GM12878 (cell line): ENCODE data around the gene GSTA3. TPM values are rescaled to one million over a fixed set of nuclear protein-coding genes. Genes with fewer than 3 reads are reported as not detected.

ENCODE experiments used
- ATAC-seq: fragments of 200-7000 bp; cut with Tn5 transposase; 3 replicates; pipeline ENCODE4 v1.9.1; 2020; ENCODE audit warnings: mild to moderate bottlenecking, moderate library complexity
- BruUV-seq: library from RNA; stranded (reverse); fragments of 400-500 nt; replicated peaks from 2 replicates; lab custom pipeline; 2021; lab: Mats Ljungman, UMichigan
- CTCF ChIA-PET: fragments of 300-600 bp; sonication (Branson Sonifier 250); formaldehyde crosslinking; extraction: SDS; loops from one replicate; lab custom pipeline; 2021; ENCODE audit warnings: inconsistent platforms; lab: Yijun Ruan, JAX
- POLR2A ChIA-PET: fragments of 350-600 bp; formaldehyde crosslinking; extraction: SDS; loops from one replicate; lab custom pipeline; 2021; ENCODE audit warnings: inconsistent platforms; lab: Charles Lee
- RAD21 ChIA-PET: fragments of 300-600 bp; sonication (Branson Sonifier 250); formaldehyde crosslinking; loops from one replicate; lab custom pipeline; 2023; ENCODE audit warnings: antibody characterized with exemption; ENCODE audit not compliant: unreplicated experiment; lab: Charles Lee
- SMC1A ChIA-PET: fragments of 300-600 bp; sonication (Branson Sonifier 250); formaldehyde crosslinking; loops from one replicate; lab custom pipeline; 2023; ENCODE audit not compliant: unreplicated experiment, uncharacterized antibody; lab: Charles Lee
- DNase-seq: peaks from one replicate; pipeline ENCODE4 v3.0.0-alpha.2; 2011; ENCODE audit warnings: low read depth, low spot score
- FAIRE-seq: peaks from 3 replicates; lab custom pipeline; 2011; peaks lifted over from hg19 to GRCh38; lab: Jason Lieb, UNC
- H2AFZ ChIP-seq: 2 replicates; pipeline ENCODE4 v1.6.0; 2011; ENCODE audit warnings: low read depth, low read length, control low read depth; ENCODE audit not compliant: control insufficient read depth
- H3K27ac ChIP-seq: 2 replicates; pipeline ENCODE4 v1.5.1; 2011; ENCODE audit warnings: control low read depth; ENCODE audit not compliant: control insufficient read depth, insufficient read depth
- H3K27me3 ChIP-seq, 2 experiments: replicated peaks in 1 of 2; 2 replicates each; pipeline versions ENCODE4 v1.6.0 to v1.6.1; 2011; ENCODE audit warnings: low read length in 1 of 2; ENCODE audit not compliant: control insufficient read depth in 2 of 2, insufficient read depth in 2 of 2
- H3K36me3 ChIP-seq, 2 experiments: 2 replicates each; pipeline ENCODE4 v1.5.1; 2011; ENCODE audit warnings: low read length in 1 of 2; ENCODE audit not compliant: control insufficient read depth in 2 of 2, insufficient read depth in 2 of 2
- H3K4me1 ChIP-seq: 2 replicates; pipeline ENCODE4 v1.6.1; 2011; ENCODE audit warnings: mild to moderate bottlenecking, low read length, moderate library complexity, mixed read lengths; ENCODE audit not compliant: control insufficient read depth, insufficient read depth
- H3K4me2 ChIP-seq: 2 replicates; pipeline ENCODE4 v1.6.0; 2011; ENCODE audit warnings: control low read depth; ENCODE audit not compliant: control insufficient read depth, insufficient read depth
- H3K4me3 ChIP-seq: fragments of 200-600 bp; sonication (generic); 2 replicates; pipeline ENCODE4 v1.5.1; 2016
- H3K79me2 ChIP-seq: 2 replicates; pipeline ENCODE4 v1.6.0; 2011; ENCODE audit warnings: low read length; ENCODE audit not compliant: control insufficient read depth, insufficient read depth
- H3K9ac ChIP-seq: 2 replicates; pipeline ENCODE4 v1.8.0; 2011; ENCODE audit warnings: low read length, control low read depth, mixed read lengths; ENCODE audit not compliant: control insufficient read depth, insufficient read depth
- H3K9me3 ChIP-seq: replicated peaks from 3 replicates; pipeline ENCODE4 v1.5.1; 2011; ENCODE audit warnings: mild to moderate bottlenecking, low read length; ENCODE audit not compliant: control insufficient read depth, insufficient read depth
- H4K20me1 ChIP-seq: 2 replicates; pipeline ENCODE4 v1.6.0; 2011; ENCODE audit not compliant: control insufficient read depth, insufficient read depth
- CEBPB ChIP-seq, 2 experiments: fragments of 150-350 bp in 1 of 2; IDR thresholded peaks; 2 replicates each; pipeline ENCODE4 v1.6.1; 2012 to 2014; ENCODE audit warnings: low read depth in 2 of 2, low read length in 2 of 2, borderline replicate concordance in 1 of 2, inconsistent platforms in 1 of 2
- CHD2 ChIP-seq: IDR thresholded peaks from 2 replicates; pipeline ENCODE4 v1.6.1; 2011; ENCODE audit warnings: low read depth, low read length, improper control_type of control experiment, borderline replicate concordance
- GATAD2B ChIP-seq: fragments of 450-650 bp; conservative IDR thresholded peaks from 2 replicates; pipeline ENCODE4 v1.6.1; 2017; ENCODE audit warnings: low read depth, mild to moderate bottlenecking, moderate library complexity
- JUNB ChIP-seq: IDR thresholded peaks from 2 replicates; pipeline ENCODE4 v1.6.1; 2016; ENCODE audit warnings: antibody characterized with exemption, mild to moderate bottlenecking
- JUND ChIP-seq: IDR thresholded peaks from 2 replicates; pipeline ENCODE4 v1.6.1; 2012; ENCODE audit warnings: low read depth, mild to moderate bottlenecking, low read length, improper control_type of control experiment, moderate library complexity
- LARP7 ChIP-seq: fragments of 450-650 bp; IDR thresholded peaks from 2 replicates; pipeline ENCODE4 v1.6.1; 2017; ENCODE audit warnings: mild to moderate bottlenecking
- MYC ChIP-seq: IDR thresholded peaks from 2 replicates; pipeline ENCODE4 v1.6.1; 2011; ENCODE audit warnings: mild to moderate bottlenecking, low read length, moderate library complexity, inconsistent platforms; ENCODE audit not compliant: insufficient read depth, insufficient replicate concordance, insufficient read length, severe bottlenecking
- POLR2A ChIP-seq: IDR thresholded peaks from 2 replicates; pipeline ENCODE4 v1.6.1; 2011; ENCODE audit warnings: low read depth, mild to moderate bottlenecking, low read length
- RAD51 ChIP-seq: fragments of 450-650 bp; IDR thresholded peaks from 2 replicates; pipeline ENCODE4 v1.6.1; 2016; ENCODE audit warnings: moderate library complexity, mild to moderate bottlenecking, inconsistent platforms
- RBBP5 ChIP-seq: fragments of 200-600 bp; sonication (generic); conservative IDR thresholded peaks from 2 replicates; pipeline ENCODE4 v1.6.1; 2016
- STAT1 ChIP-seq: fragments of 450-650 bp; conservative IDR thresholded peaks from 2 replicates; pipeline ENCODE4 v1.6.1; 2014; ENCODE audit warnings: antibody characterized with exemption, mild to moderate bottlenecking
- STAT3 ChIP-seq: IDR thresholded peaks from 2 replicates; pipeline ENCODE4 v1.6.1; 2011; ENCODE audit warnings: low read depth, low read length, improper control_type of control experiment
- TBL1XR1 ChIP-seq: IDR thresholded peaks from 2 replicates; pipeline ENCODE4 v1.6.1; 2012; ENCODE audit warnings: low read depth, low read length, improper control_type of control experiment
- YBX1 ChIP-seq: fragments of 450-650 bp; IDR thresholded peaks from 2 replicates; pipeline ENCODE4 v1.6.1; 2016; ENCODE audit warnings: antibody characterized with exemption
- YY1 ChIP-seq: IDR thresholded peaks from 2 replicates; pipeline ENCODE4 v1.6.1; 2011; ENCODE audit warnings: low read depth, mild to moderate bottlenecking, low read length
- ZNF207 ChIP-seq: fragments of 450-650 bp; IDR thresholded peaks from 2 replicates; pipeline ENCODE4 v1.6.1; 2014; ENCODE audit warnings: antibody characterized with exemption, mild to moderate bottlenecking, borderline replicate concordance
- ZNF217 ChIP-seq: fragments of 450-650 bp; IDR thresholded peaks from 2 replicates; pipeline ENCODE4 v1.6.1; 2017; ENCODE audit warnings: antibody characterized with exemption, mild to moderate bottlenecking
- ZZZ3 ChIP-seq: IDR thresholded peaks from 2 replicates; pipeline ENCODE4 v1.6.1; 2011; ENCODE audit warnings: low read depth; ENCODE audit not compliant: control insufficient read depth, insufficient read length
- WGBS: methylation state at CpG from one replicate; pipeline ENCODE4 v1.1.6; 2016; ENCODE audit warnings: low lambda C conversion rate; ENCODE audit not compliant: insufficient replicate concordance, insufficient coverage; ENCODE audit errors: missing lambda C conversion rate; 5-methylcytosine and 5-hydroxymethylcytosine counted together
- in situ Hi-C: fragments of 300-500 bp; cut with MboI; formaldehyde crosslinking; loops from 9 replicates; pipeline ENCODE4 v1.14.3; 2018; ENCODE audit warnings: mixed read lengths
- intact Hi-C: fragments of 100-400 bp; cut with micrococcal nuclease; formaldehyde crosslinking; loops from one replicate; pipeline ENCODE4 v1.14.2; 2022; ENCODE audit not compliant: unreplicated experiment
- polyA plus RNA-seq, 11 experiments: library from polyadenylated mRNA; depleted of rRNA in 4 of 11; unstranded in 6 of 11; stranded (reverse) in 5 of 11; fragments of >200 nt; fragmentation: Nextera tagmentation in 4 of 11; fragmentation: Illumina TruSeq in 1 of 11; extraction: Ambion mirVana in 4 of 11; extraction: Trizol in 1 of 11; gene quantifications; 1 replicate in 1 of 11; 2 replicates in 10 of 11; pipeline versions ENCODE4 v1.2.1 to v1.2.3, GENCODE V29; 2011 to 2016; ENCODE audit warnings: inconsistent platforms in 2 of 11, missing spikeins in 2 of 11, low read depth in 1 of 11
- total RNA-seq, 4 experiments: library from RNA; depleted of rRNA in 3 of 4; stranded (reverse); fragments of >200 nt in 3 of 4; fragmentation: Illumina TruSeq in 1 of 4; extraction: Trizol in 1 of 4; gene quantifications; 2 replicates each; pipeline versions ENCODE4 v1.2.1 to v1.2.3, GENCODE V29; 2013 to 2021
- TF ChIP-seq, protein P1 (sequence below): fragments of 450-650 bp; IDR thresholded peaks from 2 replicates; pipeline ENCODE4 v1.6.1; 2016; ENCODE audit warnings: mild to moderate bottlenecking
- TF ChIP-seq, protein P2 (sequence below): fragments of 450-650 bp; IDR thresholded peaks from 2 replicates; pipeline ENCODE4 v1.6.1; 2017; ENCODE audit warnings: low read depth, mild to moderate bottlenecking, moderate library complexity

GSTA3 gene
- total and polyA plus RNA-seq, 10 of the 15 experiments (the other 5 are each of a cell fraction or from before 2014, with no cell fraction given): not detected

DNA sequence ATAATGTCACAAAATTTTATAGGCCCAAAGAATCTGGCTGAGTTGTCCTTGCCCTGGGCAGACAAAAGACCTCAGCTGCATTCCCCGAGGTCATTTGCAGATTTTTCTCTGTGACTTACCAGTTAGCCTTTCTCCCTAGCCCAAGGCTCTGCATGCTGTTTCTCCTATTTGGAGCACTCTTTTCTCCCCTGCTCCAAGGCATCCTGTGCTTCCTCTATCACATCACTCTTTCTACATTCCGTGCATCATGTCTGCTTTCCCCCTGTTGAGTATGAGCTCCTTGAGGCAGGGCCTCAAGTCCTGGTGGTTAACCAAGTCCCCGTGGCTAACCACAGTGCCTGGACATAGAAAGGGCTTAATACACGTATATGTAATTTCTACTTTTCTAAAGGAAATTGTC lies 593 bp upstream of the GSTA3 start:
- no peak for FAIRE-seq

More for the DNA sequence above, 593 bp upstream of the GSTA3 start:
- H3K4me1 ChIP-seq: no peaks in the 10 kb centered on the region
- POLR2A ChIA-PET: no interaction called here
- H3K9ac ChIP-seq: no peak overlapping the region
- H3K36me3 ChIP-seq: no peaks in the 10 kb centered on the region
- no peak overlapping the region for H3K4me3 ChIP-seq
- SMC1A ChIA-PET: no interaction called here
- H3K9me3 ChIP-seq: no peaks in the 10 kb centered on the region
- in situ Hi-C loops (no loop called here), intact Hi-C loops (no loop called here)
- RAD21 ChIA-PET: no interaction called here
- no peak overlapping the region for H3K27ac ChIP-seq
- WGBS: 16% methylated on average over 4 of the region's 4 CpGs
- H2AFZ ChIP-seq: no peak overlapping the region
- no peaks in the 10 kb centered on the region for H3K79me2 ChIP-seq
- no peak overlapping the region for H3K4me2 ChIP-seq
- DNase-seq (no peak), ATAC-seq (no peak)
- CTCF ChIA-PET: no interaction called here
- H4K20me1 ChIP-seq: no peaks in the 10 kb centered on the region
- no TSS peak for BruUV-seq
- no peak for TF ChIP-seq YBX1
- no peak for TF ChIP-seq TBL1XR1
- no peak for TF ChIP-seq JUNB
- TF ChIP-seq, protein P1, sequence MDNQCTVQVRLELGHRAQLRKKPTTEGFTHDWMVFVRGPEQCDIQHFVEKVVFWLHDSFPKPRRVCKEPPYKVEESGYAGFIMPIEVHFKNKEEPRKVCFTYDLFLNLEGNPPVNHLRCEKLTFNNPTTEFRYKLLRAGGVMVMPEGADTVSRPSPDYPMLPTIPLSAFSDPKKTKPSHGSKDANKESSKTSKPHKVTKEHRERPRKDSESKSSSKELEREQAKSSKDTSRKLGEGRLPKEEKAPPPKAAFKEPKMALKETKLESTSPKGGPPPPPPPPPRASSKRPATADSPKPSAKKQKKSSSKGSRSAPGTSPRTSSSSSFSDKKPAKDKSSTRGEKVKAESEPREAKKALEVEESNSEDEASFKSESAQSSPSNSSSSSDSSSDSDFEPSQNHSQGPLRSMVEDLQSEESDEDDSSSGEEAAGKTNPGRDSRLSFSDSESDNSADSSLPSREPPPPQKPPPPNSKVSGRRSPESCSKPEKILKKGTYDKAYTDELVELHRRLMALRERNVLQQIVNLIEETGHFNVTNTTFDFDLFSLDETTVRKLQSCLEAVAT: no peak
- no peak for TF ChIP-seq CEBPB (IDR thresholded peaks at IDR 0.05; ENCODE audit: borderline replicate concordance in 1 of 2, low read depth in 2 of 2, low read length in 2 of 2)
- no peak for TF ChIP-seq RBBP5
- TF ChIP-seq, protein P2, sequence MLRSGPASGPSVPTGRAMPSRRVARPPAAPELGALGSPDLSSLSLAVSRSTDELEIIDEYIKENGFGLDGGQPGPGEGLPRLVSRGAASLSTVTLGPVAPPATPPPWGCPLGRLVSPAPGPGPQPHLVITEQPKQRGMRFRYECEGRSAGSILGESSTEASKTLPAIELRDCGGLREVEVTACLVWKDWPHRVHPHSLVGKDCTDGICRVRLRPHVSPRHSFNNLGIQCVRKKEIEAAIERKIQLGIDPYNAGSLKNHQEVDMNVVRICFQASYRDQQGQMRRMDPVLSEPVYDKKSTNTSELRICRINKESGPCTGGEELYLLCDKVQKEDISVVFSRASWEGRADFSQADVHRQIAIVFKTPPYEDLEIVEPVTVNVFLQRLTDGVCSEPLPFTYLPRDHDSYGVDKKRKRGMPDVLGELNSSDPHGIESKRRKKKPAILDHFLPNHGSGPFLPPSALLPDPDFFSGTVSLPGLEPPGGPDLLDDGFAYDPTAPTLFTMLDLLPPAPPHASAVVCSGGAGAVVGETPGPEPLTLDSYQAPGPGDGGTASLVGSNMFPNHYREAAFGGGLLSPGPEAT: no peak
- no peak for TF ChIP-seq ZZZ3
- TF ChIP-seq YY1: no peak
- TF ChIP-seq GATAD2B: no peak
- TF ChIP-seq STAT3: no peak
- TF ChIP-seq POLR2A: no peak
- TF ChIP-seq LARP7: no peak
- TF ChIP-seq RAD51: no peak
- no peak for TF ChIP-seq ZNF217
- no peak for TF ChIP-seq JUND
- TF ChIP-seq ZNF207: no peak
- TF ChIP-seq MYC: no peak
- TF ChIP-seq STAT1: no peak
- TF ChIP-seq CHD2: no peak
- TF ChIP-seq, all 136 proteins: peak for 0
- H3K27me3 ChIP-seq: no peaks in the 10 kb centered on the region
